Caco-2 (cell line): Measurements from ENCODE around the gene ELMO3. TPM values are rescaled to one million over a fixed set of nuclear protein-coding genes. Genes with fewer than 3 reads are reported as not detected.

Experiments used
- BruUV-seq: library from RNA; stranded (reverse); fragments of 400-500 nt; replicated peaks from 2 replicates; lab custom pipeline; 2021; lab: Mats Ljungman, UMichigan
- CTCF ChIA-PET: fragments of 300-600 bp; sonication (Branson Sonifier 250); formaldehyde crosslinking; loops from one replicate; lab custom pipeline; 2022; ENCODE audit warnings: antibody characterized with exemption; lab: Charles Lee
- POLR2A ChIA-PET: fragments of 300-600 bp; sonication (Branson Sonifier 250); formaldehyde crosslinking; loops from one replicate; lab custom pipeline; 2022; ENCODE audit warnings: antibody characterized with exemption; lab: Charles Lee
- DNase-seq, 2 experiments: peaks; one replicate each; pipeline versions ENCODE4 v3.0.0 to v3.0.0-alpha.2; 2020 to 2022
- H3K27me3 ChIP-seq: replicated peaks from 2 replicates; pipeline ENCODE4 v1.6.0; 2011; ENCODE audit warnings: low read length; ENCODE audit not compliant: control insufficient read depth, insufficient read depth
- H3K36me3 ChIP-seq: 2 replicates; pipeline ENCODE4 v1.5.1; 2011; ENCODE audit warnings: low read length; ENCODE audit not compliant: control insufficient read depth, insufficient read depth
- H3K4me1 ChIP-seq: fragments of 250-450 bp; sonication (Bioruptor Pico); 2 replicates; pipeline ENCODE4 v1.5.1; 2020; ENCODE audit warnings: mild to moderate bottlenecking
- H3K4me3 ChIP-seq: 2 replicates; pipeline ENCODE4 v1.5.1; 2011; ENCODE audit warnings: low read depth, mild to moderate bottlenecking, control low read depth, low read length
- H3K9me3 ChIP-seq: fragments of 250-450 bp; sonication (Bioruptor Pico); 2 replicates; pipeline ENCODE4 v1.5.1; 2020; ENCODE audit warnings: mild to moderate bottlenecking, moderate library complexity
- H3K27ac Mint-ChIP-seq: one replicate; pipeline ENCODE4 v1.8.0; 2022; ENCODE audit warnings: mixed read lengths; ENCODE audit not compliant: unreplicated experiment
- H3K27me3 Mint-ChIP-seq: one replicate; pipeline ENCODE4 v1.8.0; 2022; ENCODE audit warnings: mixed read lengths; ENCODE audit not compliant: insufficient read depth, unreplicated experiment
- H3K36me3 Mint-ChIP-seq: one replicate; pipeline ENCODE4 v1.8.0; 2022; ENCODE audit warnings: mild to moderate bottlenecking, mixed read lengths; ENCODE audit not compliant: insufficient read depth, unreplicated experiment
- H3K4me1 Mint-ChIP-seq: one replicate; pipeline ENCODE4 v1.8.0; 2022; ENCODE audit warnings: low read depth, mixed read lengths; ENCODE audit not compliant: unreplicated experiment
- H3K4me3 Mint-ChIP-seq: one replicate; pipeline ENCODE4 v1.8.0; 2022; ENCODE audit warnings: mild to moderate bottlenecking, moderate library complexity, mixed read lengths; ENCODE audit not compliant: unreplicated experiment
- H3K9me3 Mint-ChIP-seq: one replicate; pipeline ENCODE4 v1.8.0; 2022; ENCODE audit warnings: mixed read lengths; ENCODE audit not compliant: unreplicated experiment
- CTCF ChIP-seq, 2 experiments: fragments of 200-600 bp in 1 of 2; IDR thresholded peaks; 1 replicate in 1 of 2; 2 replicates in 1 of 2; pipeline versions ENCODE4 v1.5.1 to v1.8.0; 2011 to 2022; ENCODE audit warnings: antibody characterized with exemption in 1 of 2, control low read depth in 1 of 2, inconsistent platforms in 1 of 2, low read depth in 1 of 2, low read length in 1 of 2, mild to moderate bottlenecking in 1 of 2, moderate library complexity in 1 of 2; ENCODE audit not compliant: insufficient read depth in 1 of 2, severe bottlenecking in 1 of 2, unreplicated experiment in 1 of 2
- intact Hi-C: fragments of 100-400 bp; cut with micrococcal nuclease; formaldehyde crosslinking; loops from one replicate; pipeline ENCODE4 v1.10.0; 2022; ENCODE audit not compliant: unreplicated experiment
- total RNA-seq: library from RNA; stranded (reverse); gene quantifications from 2 replicates; pipeline ENCODE4 v1.2.3, GENCODE V29; 2022

The ELMO3 gene
- total RNA-seq, 1 experiment from 2014 or later: 27.8 TPM

DNA sequence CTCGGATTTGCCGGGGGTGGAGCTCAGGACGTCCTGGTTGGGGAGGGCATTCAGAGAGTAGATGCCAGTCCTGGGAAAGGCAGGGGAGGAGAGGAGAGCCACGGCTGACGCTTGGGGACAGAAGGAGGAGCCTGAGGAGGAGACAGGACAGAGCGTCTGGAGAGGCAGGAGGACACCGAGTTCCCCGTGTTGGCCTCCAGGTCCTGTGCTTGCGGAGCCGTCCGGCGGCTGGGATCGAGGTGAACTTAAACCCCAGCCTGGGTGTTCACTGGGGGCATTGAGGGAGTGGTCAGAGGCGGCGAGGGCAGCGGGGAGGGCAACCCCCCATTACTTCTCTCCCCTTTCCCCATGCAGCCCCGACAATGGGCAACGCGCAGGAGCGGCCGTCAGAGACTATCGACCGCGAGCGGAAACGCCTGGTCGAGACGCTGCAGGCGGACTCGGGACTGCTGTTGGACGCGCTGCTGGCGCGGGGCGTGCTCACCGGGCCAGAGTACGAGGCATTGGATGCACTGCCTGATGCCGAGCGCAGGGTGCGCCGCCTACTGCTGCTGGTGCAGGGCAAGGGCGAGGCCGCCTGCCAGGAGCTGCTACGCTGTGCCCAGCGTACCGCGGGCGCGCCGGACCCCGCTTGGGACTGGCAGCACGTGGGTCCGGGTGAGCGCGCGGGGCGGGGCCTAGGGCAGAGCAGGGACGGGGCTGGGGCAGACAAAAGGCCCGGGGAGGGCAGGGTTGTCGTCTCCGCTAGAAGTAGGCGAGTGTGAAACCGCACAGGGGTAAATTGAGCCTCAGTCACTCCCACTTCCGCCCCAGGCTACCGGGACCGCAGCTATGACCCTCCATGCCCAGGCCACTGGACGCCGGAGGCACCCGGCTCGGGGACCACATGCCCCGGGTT lies 24.9 kb upstream of the ELMO3 start:
- H3K27ac Mint-ChIP-seq: peak overlapping the region; percentile 53
- H3K4me3 Mint-ChIP-seq: peak overlapping the region; percentile 78
- no peaks in the 10 kb centered on the region for H3K9me3 Mint-ChIP-seq
- H3K27me3 Mint-ChIP-seq: no peaks in the 10 kb centered on the region
- intact Hi-C loops: loop anchor here (1.0 kb wide), 1 partner anchor 12 kb away; no protein-coding TSS in a partner anchor
- peaks cover 42% of the 10 kb centered on the region for H3K4me1 Mint-ChIP-seq
- Histone ChIP-seq H3K27me3 (no peaks in the 10 kb centered on the region), H3K9me3 (no peaks in the 10 kb centered on the region), H3K4me1 (peaks cover 36% of the 10 kb centered on the region), H3K36me3 (no peaks in the 10 kb centered on the region), H3K4me3 (peak overlapping the region; percentile 41)
- POLR2A ChIA-PET: interaction anchor here (0.8 kb wide), 1 partner anchor 13 kb away, joined by 3 read pairs; no protein-coding TSS in a partner anchor
- CTCF ChIA-PET: interaction anchor here (0.6 to 1.8 kb wide), 12 partner anchors 10 to 1280 kb away, joined by 3 to 5 read pairs (median 3); partner anchors contain the start of gene NFATC3
- DNase-seq: peak; percentile 82 to 86
- TF ChIP-seq CTCF (IDR thresholded peaks at IDR 0.05; ENCODE audit: insufficient read depth in 1 of 2, low read depth in 1 of 2, low read length in 1 of 2, severe bottlenecking in 1 of 2, unreplicated experiment in 1 of 2): peak in 1 of 2 experiments; percentile 50
- TSS peak; percentile 5 for BruUV-seq
- H3K36me3 Mint-ChIP-seq: peaks cover 39% of the 10 kb centered on the region

GRCh38 chr16:67174706-67175231 lies 24.2 kb upstream of the ELMO3 start:
- Histone ChIP-seq H3K9me3 (no peaks in the 10 kb centered on the region), H3K27me3 (no peaks in the 10 kb centered on the region), H3K4me3 (peak overlapping the region; percentile 41), H3K4me1 (peaks cover 29% of the 10 kb centered on the region), H3K36me3 (no peaks in the 10 kb centered on the region)
- ChIA-PET POLR2A (no interaction called here), CTCF (interaction anchor here (0.6 to 1.8 kb wide), 7 partner anchors 10 to 1279 kb away, joined by 3 to 4 read pairs (median 3); partner anchors contain the start of gene NFATC3)
- intact Hi-C loops: loop anchor here (1.0 kb wide), 1 partner anchor 12 kb away; no protein-coding TSS in a partner anchor
- no peak overlapping the region for H3K4me3 Mint-ChIP-seq
- no peak overlapping the region for H3K27ac Mint-ChIP-seq
- peaks cover 43% of the 10 kb centered on the region for H3K4me1 Mint-ChIP-seq
- H3K27me3 Mint-ChIP-seq: no peaks in the 10 kb centered on the region
- H3K9me3 Mint-ChIP-seq: no peaks in the 10 kb centered on the region
- TF ChIP-seq CTCF (IDR thresholded peaks at IDR 0.05; ENCODE audit: insufficient read depth in 1 of 2, low read depth in 1 of 2, low read length in 1 of 2, severe bottlenecking in 1 of 2, unreplicated experiment in 1 of 2): no peak
- DNase-seq: no peak
- peaks cover 39% of the 10 kb centered on the region for H3K36me3 Mint-ChIP-seq
- no TSS peak for BruUV-seq

DNA sequence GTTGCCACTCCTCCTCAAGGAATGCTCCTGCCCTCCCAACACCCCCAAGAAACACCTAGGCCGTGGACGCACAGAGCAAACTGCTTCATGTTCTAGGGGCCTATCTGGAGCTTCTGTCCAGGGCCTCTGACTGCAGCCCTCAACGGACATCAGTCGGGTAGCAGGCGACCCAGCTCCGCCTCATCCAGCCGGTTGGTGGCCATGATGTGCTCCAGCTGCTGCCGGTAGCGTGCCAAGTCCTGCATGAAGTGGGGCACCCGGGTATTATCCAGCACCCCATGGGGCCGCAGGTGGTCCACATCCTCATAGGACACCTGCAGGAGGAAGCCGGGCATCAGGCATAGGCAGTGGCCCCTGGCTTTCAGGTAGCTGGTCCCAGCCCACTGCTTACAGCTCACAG lies 22.3 kb upstream of the ELMO3 start:
- Mint-ChIP-seq H3K36me3 (peaks cover 31% of the 10 kb centered on the region), H3K4me3 (no peak overlapping the region), H3K4me1 (peaks cover 33% of the 10 kb centered on the region), H3K27ac (no peak overlapping the region), H3K9me3 (no peaks in the 10 kb centered on the region), H3K27me3 (no peaks in the 10 kb centered on the region)
- intact Hi-C loops: no loop called here
- peaks cover 18% of the 10 kb centered on the region for H3K4me1 ChIP-seq
- no peak overlapping the region for H3K4me3 ChIP-seq
- H3K9me3 ChIP-seq: no peaks in the 10 kb centered on the region
- H3K36me3 ChIP-seq: no peaks in the 10 kb centered on the region
- no peaks in the 10 kb centered on the region for H3K27me3 ChIP-seq
- POLR2A ChIA-PET: no interaction called here
- BruUV-seq: no TSS peak
- TF ChIP-seq CTCF (IDR thresholded peaks at IDR 0.05; ENCODE audit: insufficient read depth in 1 of 2, low read depth in 1 of 2, low read length in 1 of 2, severe bottlenecking in 1 of 2, unreplicated experiment in 1 of 2): no peak
- DNase-seq: no peak
- CTCF ChIA-PET: interaction anchor here (0.9 to 1.1 kb wide), 2 partner anchors 196 to 278 kb away, joined by 4 to 6 read pairs; no protein-coding TSS in a partner anchor
